ENCODE measurements around the gene TMEM131.

DNA sequence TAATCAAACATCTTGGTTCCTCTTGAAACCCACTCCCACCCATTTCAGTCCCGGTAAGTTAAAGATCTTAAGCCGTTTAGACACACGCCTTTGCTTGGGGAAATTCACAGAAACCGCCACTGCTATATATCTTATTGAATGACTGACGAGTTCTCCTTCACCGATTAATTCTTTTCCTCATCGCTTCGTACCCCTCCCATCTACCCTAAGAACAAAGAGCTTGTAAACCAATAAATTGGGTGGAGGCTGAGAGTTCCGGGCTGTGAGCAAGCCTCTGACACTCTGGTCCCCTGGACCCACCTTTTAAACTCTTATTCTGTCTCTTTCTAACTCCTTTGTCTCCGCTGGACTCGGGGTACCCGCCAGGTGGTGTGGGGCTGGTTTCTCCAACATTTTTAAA lies 30.6 kb downstream of the TMEM131 start:
- TF ChIP-seq CTCF (IDR thresholded peaks at IDR 0.05; ENCODE audit: insufficient read depth, low read depth, low read length) (no peak), EZH2 (IDR thresholded peaks at IDR 0.05; ENCODE audit: insufficient read depth, low read length) (no peak)

Measured in astrocyte (in vitro differentiated cells and primary cell).